HL-60 (cell line): ENCODE measurements around the gene GOLIM4.

Experiments
- POLR2AphosphoS5 ChIP-seq: IDR thresholded peaks from 2 replicates; pipeline ENCODE4 v1.6.1; 2012; ENCODE audit warnings: low read depth
- REST ChIP-seq: IDR thresholded peaks from 2 replicates; pipeline ENCODE4 v1.6.1; 2012; ENCODE audit warnings: low read depth; ENCODE audit not compliant: insufficient replicate concordance
- SPI1 ChIP-seq: IDR thresholded peaks from 2 replicates; pipeline ENCODE4 v1.6.1; 2012; ENCODE audit warnings: low read depth, mild to moderate bottlenecking, borderline replicate concordance
- TF ChIP-seq, protein P1 (sequence below): IDR thresholded peaks from one replicate; pipeline ENCODE4 v1.5.1; 2011; ENCODE audit warnings: low read length, control low read depth, inconsistent platforms; ENCODE audit not compliant: insufficient read depth

DNA sequence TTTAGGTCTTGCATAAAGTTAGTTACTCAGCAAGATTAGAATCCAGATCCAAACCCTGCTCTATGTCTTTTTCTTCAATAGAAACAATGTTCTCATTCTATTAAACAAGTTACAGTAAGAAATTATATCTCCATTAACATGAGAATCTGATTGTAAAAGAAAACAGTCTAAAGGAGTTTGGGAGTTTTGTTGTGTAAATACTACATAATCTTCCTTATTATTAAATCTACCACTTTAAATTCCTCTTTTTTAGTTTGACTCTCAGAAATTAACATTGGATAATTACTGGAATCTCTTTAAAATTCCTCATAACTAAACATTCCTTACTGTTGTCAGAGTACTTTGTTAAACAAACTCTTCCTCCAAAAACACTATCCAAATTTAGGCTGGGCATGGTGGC, 1.7 kb upstream of the GOLIM4 start:
- TF ChIP-seq, protein P1, sequence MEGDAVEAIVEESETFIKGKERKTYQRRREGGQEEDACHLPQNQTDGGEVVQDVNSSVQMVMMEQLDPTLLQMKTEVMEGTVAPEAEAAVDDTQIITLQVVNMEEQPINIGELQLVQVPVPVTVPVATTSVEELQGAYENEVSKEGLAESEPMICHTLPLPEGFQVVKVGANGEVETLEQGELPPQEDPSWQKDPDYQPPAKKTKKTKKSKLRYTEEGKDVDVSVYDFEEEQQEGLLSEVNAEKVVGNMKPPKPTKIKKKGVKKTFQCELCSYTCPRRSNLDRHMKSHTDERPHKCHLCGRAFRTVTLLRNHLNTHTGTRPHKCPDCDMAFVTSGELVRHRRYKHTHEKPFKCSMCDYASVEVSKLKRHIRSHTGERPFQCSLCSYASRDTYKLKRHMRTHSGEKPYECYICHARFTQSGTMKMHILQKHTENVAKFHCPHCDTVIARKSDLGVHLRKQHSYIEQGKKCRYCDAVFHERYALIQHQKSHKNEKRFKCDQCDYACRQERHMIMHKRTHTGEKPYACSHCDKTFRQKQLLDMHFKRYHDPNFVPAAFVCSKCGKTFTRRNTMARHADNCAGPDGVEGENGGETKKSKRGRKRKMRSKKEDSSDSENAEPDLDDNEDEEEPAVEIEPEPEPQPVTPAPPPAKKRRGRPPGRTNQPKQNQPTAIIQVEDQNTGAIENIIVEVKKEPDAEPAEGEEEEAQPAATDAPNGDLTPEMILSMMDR = no peak
- TF ChIP-seq POLR2AphosphoS5 (no peak), REST (no peak), SPI1 (no peak)
